ENCODE data around the gene MELK. TPM values are rescaled to one million over a fixed set of nuclear protein-coding genes. Genes with fewer than 3 reads are reported as not detected.

The MELK gene
- total and polyA plus RNA-seq, 2 of the 13 experiments (the other 11 are each of a cell fraction or from before 2014, with no cell fraction given) = 16.7 to 50.4 TPM

DNA sequence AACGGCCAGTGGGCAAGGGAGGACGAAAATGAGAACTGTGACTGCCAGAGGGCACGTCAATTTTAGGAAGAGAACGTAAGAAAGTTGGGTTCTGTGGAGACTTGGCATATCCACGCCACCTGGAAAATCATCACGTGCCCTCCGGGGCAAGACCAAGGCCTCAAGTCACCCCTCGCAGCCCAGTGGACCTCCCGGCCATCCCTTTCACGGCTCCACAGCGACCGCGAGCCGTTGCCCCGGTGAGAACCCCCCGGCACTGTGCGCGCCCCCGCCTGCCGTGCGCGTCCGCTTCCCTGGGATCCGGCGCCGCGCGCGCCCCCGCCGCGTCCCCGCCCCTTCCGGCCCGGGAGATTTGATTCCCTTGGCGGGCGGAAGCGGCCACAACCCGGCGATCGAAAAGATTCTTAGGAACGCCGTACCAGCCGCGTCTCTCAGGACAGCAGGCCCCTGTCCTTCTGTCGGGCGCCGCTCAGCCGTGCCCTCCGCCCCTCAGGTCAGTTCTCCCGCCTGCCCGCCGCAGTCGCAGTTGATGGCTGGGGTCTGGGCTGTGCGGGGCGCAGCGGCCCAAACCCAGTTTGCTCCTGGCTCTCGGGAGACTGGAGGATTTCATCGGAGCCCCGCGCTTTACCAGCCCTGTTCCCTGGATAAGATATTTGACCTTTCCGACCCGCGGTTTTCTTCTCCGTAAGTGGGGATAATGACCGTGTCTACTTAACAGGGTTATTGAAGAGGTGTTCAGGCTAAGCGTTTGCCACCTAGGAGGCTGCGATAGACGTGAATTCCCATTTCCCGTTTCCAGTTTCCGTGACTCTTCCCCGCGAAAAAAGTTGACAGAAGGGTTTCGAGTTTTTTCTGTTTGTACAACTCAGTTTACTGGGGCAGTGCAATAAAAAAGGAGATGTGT lies at the start of gene MELK (continued):
- TF ChIP-seq, protein P1, sequence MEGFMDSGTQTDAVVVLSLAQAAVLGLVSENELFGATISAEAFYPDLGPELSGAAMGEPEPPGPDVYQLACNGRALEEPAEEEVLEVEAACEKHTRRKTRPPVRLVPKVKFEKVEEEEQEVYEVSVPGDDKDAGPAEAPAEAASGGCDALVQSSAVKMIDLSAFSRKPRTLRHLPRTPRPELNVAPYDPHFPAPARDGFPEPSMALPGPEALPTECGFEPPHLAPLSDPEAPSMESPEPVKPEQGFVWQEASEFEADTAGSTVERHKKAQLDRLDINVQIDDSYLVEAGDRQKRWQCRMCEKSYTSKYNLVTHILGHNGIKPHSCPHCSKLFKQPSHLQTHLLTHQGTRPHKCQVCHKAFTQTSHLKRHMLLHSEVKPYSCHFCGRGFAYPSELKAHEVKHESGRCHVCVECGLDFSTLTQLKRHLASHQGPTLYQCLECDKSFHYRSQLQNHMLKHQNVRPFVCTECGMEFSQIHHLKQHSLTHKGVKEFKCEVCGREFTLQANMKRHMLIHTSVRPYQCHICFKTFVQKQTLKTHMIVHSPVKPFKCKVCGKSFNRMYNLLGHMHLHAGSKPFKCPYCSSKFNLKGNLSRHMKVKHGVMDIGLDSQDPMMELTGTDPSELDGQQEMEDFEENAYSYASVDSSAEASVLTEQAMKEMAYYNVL (CRISPR knock-in tag; IDR thresholded peaks at IDR 0.05; ENCODE audit: borderline replicate concordance) = peak; percentile 23; the same call in 1 of the 2 replicates
- peak; percentile 67; the same call in 1 of the 2 replicates for TF ChIP-seq SP5 (CRISPR knock-in tag; IDR thresholded peaks at IDR 0.05; ENCODE audit: borderline replicate concordance, low read depth)
- peak; percentile 36; the same call in 1 of the 2 replicates for TF ChIP-seq RFXAP (CRISPR knock-in tag; IDR thresholded peaks at IDR 0.05; ENCODE audit: borderline replicate concordance)
- TF ChIP-seq, protein P2, sequence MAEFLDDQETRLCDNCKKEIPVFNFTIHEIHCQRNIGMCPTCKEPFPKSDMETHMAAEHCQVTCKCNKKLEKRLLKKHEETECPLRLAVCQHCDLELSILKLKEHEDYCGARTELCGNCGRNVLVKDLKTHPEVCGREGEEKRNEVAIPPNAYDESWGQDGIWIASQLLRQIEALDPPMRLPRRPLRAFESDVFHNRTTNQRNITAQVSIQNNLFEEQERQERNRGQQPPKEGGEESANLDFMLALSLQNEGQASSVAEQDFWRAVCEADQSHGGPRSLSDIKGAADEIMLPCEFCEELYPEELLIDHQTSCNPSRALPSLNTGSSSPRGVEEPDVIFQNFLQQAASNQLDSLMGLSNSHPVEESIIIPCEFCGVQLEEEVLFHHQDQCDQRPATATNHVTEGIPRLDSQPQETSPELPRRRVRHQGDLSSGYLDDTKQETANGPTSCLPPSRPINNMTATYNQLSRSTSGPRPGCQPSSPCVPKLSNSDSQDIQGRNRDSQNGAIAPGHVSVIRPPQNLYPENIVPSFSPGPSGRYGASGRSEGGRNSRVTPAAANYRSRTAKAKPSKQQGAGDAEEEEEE (CRISPR knock-in tag; IDR thresholded peaks at IDR 0.05; ENCODE audit: borderline replicate concordance) = no peak
- TF ChIP-seq ZSCAN31 (CRISPR knock-in tag; IDR thresholded peaks at IDR 0.05; ENCODE audit: low read depth) = peak; percentile 73; the same call in 1 of the 2 replicates
- TF ChIP-seq RBM22 (optimal IDR thresholded peaks at IDR 0.05; ENCODE audit: low read length) = no peak
- TF ChIP-seq MTF1 (CRISPR knock-in tag; IDR thresholded peaks at IDR 0.05) = no peak
- TF ChIP-seq DR1 (CRISPR knock-in tag; IDR thresholded peaks at IDR 0.05) = peak; percentile 69; the same call in 1 of the 2 replicates
- TF ChIP-seq DNMT3B (CRISPR knock-in tag; conservative IDR thresholded peaks at IDR 0.05) = no peak
- 0 out of 2 replicates have a peak, but pooled peaks have one; percentile 70 for TF ChIP-seq NFATC3 (CRISPR knock-in tag; IDR thresholded peaks at IDR 0.05)
- TF ChIP-seq, protein P3, sequence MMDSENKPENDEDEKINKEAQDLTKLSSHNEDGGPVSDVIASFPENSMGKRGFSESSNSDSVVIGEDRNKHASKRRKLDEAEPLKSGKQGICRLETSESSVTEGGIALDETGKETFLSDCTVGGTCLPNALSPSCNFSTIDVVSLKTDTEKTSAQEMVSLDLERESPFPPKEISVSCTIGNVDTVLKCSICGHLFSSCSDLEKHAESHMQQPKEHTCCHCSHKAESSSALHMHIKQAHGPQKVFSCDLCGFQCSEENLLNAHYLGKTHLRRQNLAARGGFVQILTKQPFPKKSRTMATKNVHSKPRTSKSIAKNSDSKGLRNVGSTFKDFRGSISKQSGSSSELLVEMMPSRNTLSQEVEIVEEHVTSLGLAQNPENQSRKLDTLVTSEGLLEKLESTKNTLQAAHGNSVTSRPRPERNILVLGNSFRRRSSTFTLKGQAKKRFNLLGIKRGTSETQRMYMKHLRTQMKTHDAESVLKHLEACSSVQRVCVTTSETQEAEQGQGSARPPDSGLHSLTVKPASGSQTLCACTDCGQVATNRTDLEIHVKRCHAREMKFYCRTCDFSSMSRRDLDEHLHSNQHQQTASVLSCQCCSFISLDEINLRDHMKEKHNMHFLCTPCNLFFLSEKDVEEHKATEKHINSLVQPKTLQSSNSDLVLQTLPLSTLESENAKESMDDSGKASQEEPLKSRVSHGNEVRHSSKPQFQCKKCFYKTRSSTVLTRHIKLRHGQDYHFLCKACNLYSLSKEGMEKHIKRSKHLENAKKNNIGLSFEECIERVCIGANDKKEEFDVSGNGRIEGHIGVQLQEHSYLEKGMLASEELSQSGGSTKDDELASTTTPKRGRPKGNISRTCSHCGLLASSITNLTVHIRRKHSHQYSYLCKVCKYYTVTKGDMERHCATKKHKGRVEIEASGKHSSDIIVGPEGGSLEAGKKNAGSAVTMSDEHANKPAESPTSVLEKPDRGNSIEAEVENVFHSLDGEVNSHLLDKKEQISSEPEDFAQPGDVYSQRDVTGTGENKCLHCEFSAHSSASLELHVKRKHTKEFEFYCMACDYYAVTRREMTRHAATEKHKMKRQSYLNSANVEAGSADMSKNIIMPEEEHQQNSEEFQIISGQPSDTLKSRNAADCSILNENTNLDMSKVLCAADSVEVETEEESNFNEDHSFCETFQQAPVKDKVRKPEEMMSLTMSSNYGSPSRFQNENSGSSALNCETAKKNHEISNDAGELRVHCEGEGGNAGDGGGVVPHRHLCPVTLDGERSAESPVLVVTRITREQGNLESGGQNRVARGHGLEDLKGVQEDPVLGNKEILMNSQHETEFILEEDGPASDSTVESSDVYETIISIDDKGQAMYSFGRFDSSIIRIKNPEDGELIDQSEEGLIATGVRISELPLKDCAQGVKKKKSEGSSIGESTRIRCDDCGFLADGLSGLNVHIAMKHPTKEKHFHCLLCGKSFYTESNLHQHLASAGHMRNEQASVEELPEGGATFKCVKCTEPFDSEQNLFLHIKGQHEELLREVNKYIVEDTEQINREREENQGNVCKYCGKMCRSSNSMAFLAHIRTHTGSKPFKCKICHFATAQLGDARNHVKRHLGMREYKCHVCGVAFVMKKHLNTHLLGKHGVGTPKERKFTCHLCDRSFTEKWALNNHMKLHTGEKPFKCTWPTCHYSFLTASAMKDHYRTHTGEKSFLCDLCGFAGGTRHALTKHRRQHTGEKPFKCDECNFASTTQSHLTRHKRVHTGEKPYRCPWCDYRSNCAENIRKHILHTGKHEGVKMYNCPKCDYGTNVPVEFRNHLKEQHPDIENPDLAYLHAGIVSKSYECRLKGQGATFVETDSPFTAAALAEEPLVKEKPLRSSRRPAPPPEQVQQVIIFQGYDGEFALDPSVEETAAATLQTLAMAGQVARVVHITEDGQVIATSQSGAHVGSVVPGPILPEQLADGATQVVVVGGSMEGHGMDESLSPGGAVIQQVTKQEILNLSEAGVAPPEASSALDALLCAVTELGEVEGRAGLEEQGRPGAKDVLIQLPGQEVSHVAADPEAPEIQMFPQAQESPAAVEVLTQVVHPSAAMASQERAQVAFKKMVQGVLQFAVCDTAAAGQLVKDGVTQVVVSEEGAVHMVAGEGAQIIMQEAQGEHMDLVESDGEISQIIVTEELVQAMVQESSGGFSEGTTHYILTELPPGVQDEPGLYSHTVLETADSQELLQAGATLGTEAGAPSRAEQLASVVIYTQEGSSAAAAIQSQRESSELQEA (CRISPR knock-in tag; IDR thresholded peaks at IDR 0.05; ENCODE audit: not compliant biosample characterization) = peak; percentile 51
- TF ChIP-seq NFKBIZ (CRISPR knock-in tag; IDR thresholded peaks at IDR 0.05) = no peak
- TF ChIP-seq ZSCAN25 (CRISPR knock-in tag; IDR thresholded peaks at IDR 0.05) = no peak; the same call in 1 of the 2 replicates
- no peak for TF ChIP-seq MAFG (CRISPR knock-in tag; IDR thresholded peaks at IDR 0.05)
- TF ChIP-seq, protein P4, sequence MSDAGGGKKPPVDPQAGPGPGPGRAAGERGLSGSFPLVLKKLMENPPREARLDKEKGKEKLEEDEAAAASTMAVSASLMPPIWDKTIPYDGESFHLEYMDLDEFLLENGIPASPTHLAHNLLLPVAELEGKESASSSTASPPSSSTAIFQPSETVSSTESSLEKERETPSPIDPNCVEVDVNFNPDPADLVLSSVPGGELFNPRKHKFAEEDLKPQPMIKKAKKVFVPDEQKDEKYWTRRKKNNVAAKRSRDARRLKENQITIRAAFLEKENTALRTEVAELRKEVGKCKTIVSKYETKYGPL (CRISPR knock-in tag; IDR thresholded peaks at IDR 0.05) = no peak
